GM19463 (cell line): ENCODE measurements around the gene DDX42.
A peak's percentile ranks its signal among the peaks of the same experiment; 100 is the strongest.

ENCODE experiments used
- ATAC-seq: cut with Tn5 transposase; IDR thresholded peaks from one replicate; pipeline ENCODE4 v1.9.1; 2021; ENCODE audit warnings: mild to moderate bottlenecking, moderate library complexity; ENCODE audit not compliant: unreplicated experiment

The DDX42 gene

DNA sequence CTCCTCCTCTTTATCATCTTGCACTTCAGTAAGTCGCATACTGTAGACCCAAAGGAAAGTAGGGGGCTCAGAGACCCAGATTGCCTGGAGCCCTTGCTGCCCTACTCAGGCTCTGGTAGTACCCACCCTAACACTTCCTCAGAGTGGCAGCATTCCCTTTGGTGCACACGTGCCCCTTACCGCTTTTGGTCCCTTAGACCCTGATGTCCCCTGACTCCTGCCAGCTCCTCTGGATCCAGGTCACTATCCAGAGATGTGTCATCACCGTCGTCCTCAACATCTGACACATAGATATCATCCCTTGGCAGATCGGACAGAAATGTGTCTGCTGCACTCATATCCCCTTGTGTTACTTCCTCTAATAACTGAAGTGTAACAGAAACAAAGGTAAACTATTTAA lies 47.8 kb downstream of the DDX42 start:
- ATAC-seq: no peak

DNA sequence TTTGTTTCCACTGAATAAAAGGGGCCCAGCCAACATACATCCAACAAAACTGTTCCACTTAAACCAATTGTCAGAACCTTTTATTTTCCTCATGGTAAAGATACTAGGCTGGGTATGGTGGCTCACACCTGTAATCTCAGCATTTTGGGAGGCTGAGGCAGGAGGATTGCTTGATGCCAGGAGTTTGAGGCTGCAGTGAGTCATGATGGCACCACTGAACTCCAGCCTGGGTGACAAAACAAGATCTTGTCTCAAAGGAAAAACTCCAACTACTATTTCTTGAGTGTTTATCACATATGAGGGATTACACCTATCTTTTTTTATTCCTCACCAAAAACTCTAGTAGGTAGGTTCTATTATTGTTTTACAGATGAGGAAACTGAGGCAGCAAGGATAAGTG lies 48.6 kb downstream of the DDX42 start:
- ATAC-seq: no peak

DNA sequence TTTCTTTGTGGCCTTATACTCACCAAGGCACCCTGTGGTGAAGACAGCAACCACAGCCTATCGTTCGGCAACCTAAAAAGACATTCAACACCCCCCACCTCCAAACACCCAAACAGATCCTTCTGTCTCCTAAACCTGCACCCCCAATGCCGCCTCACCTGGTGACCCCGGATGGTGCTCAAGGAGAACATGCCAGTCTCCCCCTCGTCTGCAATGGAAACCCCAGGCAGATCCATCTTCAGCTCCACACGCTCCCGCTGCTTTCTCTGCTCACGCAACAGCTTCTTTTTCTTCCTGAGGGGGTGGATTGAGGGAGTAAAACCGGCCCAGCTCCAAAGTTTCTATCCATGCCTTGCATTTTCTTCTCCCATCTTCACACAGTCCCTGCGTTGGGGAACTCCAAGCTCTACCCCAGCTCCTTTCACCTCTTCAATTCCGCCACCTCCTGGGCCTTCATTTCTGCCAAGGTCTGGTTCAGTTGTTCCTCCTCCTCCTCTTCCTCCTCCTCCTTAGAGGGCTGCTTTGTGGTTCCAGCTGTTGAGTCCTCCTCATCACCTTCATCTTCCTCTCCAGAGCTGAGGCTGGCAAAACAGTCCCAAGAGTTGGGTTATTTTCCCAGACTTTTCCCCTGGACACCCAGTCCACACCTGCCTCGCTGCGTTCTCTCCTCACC lies 49.8 kb downstream of the DDX42 start:
- ATAC-seq: no peak

DNA sequence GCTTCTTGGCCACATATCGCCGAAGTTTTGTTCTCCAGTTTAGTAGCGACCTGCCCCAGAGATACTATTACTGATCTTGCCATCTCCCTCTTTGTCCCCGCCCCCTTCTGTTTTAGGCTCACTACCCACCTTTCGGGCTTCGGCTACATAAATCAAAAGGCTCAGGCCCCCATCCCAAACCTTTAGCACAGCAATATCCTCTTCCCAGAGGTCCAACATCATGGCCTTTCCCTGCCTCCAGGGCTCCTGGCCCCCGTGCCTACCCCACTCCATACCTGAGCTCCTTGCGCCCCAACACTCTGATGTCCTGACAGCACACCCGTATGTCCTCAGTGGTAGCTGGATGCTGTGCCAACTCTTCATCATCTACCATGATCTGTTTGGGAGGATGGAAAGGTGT lies 50.4 kb downstream of the DDX42 start:
- no peak for ATAC-seq

DNA sequence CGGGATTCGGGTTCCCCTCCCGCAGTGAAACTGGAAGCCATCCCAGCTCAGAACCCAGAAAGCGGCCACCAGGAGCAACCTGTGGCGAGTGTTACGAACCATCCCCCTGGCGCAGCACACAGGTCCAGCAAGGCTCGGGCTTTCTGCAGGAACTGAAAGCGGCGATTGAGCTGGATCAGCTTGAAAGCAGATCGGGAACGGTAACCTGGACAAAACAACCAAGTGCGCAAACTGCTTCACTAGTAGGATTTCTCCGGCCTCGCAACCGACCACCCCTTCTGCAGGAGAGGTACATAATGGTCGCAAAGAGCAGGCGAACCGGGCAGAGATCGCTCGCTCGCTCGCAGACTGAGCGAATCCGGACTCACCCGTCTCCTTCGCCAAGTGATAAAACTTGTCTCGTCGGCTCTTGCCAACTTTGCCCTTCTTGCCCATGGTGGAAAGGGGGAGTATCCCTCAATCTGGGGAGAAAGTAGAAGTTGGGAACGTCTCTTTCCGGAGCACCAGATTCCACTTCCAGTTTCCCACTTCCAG lies 52.6 kb downstream of the DDX42 start:
- no peak for ATAC-seq

DNA sequence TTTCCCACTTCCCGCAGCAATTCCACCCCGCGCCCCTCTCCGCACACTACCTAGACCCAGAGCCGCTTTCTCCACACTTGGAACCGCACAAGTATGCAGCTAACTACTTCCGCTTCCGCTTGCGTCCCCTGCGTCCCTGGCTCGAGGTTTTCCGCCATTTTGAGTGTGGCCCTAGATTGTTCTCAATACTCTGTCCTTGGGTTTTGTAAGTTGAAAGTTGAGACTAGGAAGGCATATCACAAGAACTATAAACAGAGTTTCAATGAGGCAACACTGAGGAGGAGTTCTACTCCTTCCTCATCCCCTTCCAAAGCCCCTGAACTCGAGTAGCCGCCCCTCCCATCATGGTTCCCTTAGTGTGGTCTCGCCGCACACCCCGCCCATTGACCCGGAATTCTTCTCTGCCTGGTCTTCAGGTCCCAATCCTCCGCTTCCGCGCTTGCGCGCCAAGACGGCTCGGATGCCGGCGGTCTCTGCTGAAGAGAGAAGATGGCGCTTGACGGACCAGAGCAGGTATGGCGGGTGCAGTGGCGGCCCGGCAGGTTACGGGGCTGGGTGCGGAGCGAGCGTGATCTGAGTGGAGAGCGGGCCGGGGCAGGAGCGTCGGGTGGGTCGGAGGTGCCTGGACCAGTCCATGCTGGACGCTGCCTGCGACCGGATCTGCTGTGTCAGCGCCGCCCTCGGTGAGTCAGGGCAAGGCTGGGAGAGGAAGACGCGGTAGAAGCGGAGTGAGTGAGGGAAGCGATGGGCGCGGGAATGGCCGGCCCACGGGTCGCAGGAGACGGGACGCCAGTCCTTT lies 53.2 kb downstream of the DDX42 start, which contains the start of the genes FTSJ3 and PSMC5:
FTSJ3 (minus strand) TSS at position 662 of the 799 bp plus-strand sequence. CDS start 761 bp downstream, outside the sequence.
PSMC5 (plus strand) TSS at position 430 of the 799 bp plus-strand sequence; CDS start at position 490, 60 bp downstream.
- peak; percentile 89 for ATAC-seq

DNA sequence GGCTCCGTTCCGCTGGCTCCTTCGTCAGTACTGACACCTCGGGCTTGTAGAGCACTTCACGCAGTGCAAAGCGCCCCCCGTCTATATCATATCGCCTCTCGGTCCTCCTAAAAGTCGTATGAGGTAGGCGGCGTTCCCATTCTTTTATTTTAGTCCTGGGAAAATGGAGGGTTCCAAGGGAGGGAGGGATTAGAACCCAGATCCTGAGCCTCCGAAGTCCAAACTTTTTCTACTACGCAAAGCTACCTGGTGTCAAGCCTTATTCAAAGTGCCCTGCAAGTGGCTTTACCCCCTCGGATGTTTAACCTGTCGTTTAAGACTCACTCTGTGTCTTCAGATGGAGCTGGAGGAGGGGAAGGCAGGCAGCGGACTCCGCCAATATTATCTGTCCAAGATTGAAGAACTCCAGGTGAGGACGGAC lies 53.8 kb downstream of the DDX42 start:
- no peak for ATAC-seq

DNA sequence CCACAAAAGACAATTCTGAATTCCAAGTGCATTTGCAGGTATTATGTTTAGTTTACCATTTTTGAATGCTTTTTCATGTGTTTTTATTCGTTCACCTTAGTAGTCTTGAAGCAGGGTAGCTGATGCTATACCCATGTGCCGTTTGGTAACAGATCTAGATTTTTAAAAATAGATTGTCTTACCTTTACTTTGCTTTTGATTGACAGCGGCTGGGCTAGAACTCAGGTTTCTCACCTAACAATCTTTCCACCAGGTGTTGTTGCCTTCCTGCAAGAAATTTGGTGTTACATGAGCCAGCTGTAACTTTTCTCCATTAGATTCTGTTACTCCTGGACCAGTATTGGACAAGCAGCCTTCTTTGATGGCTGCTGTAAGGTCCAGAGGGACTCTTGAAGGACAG lies 55.0 kb downstream of the DDX42 start:
- ATAC-seq: no peak

DNA sequence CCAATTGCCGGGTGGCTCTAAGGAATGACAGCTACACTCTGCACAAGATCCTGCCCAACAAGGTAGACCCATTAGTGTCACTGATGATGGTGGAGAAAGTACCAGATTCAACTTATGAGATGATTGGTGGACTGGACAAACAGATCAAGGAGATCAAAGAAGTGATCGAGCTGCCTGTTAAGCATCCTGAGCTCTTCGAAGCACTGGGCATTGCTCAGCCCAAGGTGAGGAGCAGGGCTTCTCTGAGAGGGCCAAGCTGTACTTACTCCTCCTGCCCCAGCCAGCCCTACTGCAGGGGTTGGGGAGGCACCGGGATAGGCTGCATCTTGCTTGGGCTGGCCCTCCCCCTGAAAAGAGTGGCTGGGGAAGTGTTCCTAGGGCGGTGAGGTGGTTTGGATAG lies 56.3 kb downstream of the DDX42 start:
- no peak for ATAC-seq

DNA sequence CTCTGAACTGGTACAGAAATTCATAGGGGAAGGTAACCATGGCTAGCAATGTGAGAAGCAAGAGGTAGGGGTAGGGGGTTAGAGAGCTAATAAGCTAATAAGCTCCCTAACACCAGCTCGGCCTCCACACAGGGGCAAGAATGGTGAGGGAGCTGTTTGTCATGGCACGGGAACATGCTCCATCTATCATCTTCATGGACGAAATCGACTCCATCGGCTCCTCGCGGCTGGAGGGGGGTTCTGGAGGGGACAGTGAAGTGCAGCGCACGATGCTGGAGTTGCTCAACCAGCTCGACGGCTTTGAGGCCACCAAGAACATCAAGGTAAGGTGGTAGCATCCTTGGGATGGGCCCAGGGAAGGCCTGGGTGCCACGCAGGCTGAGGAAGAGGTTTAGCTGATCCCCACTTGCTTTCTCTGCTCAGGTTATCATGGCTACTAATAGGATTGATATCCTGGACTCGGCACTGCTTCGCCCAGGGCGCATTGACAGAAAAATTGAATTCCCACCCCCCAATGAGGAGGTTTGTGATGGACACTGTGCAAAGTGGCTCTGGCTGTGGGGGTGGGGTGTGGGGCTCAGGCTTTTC lies 57.0 kb downstream of the DDX42 start:
- no peak for ATAC-seq

DNA sequence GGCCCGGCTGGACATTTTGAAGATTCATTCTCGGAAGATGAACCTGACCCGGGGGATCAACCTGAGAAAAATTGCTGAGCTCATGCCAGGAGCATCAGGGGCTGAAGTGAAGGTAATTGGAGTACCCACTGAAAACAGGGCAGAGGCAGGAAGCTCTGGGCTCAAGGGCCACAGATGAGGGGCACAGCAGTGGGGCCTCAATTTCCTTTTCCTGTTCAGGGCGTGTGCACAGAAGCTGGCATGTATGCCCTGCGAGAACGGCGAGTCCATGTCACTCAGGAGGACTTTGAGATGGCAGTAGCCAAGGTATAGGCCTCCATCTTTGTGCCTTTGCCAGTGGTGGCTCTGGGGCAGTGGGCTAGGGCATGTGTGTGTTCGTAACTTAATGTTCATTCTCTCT lies 57.5 kb downstream of the DDX42 start:
- ATAC-seq: no peak

DNA sequence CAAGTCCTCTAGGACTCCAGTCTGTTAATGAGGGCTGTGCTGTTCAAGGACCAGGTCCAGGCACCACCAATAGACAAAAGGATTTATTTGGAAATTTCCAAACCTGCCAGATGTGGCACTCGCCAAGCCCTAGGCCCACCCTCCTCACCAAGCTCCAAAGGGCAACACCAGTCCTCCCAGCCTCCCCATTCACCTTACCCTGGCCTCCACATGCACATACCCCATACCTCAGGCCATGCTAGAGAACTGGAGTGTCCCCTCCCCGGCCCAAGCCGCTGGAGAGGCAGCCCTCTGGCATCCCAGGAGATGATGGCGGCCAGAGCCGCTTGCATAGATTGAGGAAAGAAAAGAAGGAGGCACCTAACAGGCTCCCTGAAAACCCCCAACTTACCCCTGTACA lies 58.0 kb downstream of the DDX42 start:
- ATAC-seq: no peak

DNA sequence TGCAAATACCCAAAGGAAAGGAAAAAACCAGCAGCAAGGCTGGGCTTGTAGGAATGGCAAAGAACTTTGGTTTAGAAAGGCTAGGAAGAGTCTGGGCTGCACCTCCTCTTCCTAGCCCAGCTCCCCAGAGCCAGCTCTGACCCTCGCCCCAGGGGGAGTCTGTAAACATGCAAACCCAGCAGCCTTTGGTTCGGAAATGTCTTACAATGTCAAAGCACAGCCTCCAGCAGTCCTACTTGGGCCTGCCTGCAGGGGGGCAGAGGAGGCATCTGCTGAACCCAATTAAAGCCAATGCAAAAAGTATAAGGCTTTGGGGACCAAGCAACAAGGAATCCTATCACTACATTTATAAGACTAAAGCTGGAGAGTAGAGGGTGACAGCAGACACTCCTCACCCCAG lies 58.5 kb downstream of the DDX42 start:
- ATAC-seq: no peak

DNA sequence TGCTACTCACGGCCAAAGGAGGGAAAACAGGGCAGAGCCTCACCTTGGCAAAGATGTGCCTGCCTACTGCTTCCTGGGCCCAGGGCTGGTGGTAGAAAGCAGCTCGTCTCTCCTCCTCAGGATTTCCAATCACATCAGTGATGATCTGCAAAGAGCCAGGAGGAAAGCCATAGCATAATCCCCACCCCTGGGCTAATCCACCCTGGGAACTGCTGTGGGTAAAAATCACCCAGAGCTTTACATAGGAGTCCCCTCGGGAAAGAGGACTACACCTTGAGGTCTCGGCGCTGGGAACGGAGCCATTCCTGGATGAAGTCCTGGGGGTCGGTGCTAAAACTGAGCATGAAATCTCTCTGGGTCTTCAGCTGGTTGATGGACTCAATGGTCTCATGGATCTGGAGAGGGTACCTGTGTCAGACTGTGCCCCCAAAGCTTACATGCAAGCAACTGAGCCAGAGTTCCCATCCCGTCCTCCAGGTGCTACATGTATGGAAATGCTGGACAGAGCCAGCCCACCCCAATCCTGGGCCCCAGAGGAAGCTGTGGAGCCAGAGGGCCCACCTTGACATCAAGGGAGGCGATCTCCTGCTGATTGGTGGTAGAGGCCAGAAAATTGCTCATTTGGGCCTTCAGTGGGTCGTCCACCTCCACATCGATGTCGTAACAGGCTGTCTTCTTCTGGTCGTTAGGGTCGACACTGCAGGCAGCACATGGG lies 59.2 kb downstream of the DDX42 start:
- ATAC-seq: no peak

DNA sequence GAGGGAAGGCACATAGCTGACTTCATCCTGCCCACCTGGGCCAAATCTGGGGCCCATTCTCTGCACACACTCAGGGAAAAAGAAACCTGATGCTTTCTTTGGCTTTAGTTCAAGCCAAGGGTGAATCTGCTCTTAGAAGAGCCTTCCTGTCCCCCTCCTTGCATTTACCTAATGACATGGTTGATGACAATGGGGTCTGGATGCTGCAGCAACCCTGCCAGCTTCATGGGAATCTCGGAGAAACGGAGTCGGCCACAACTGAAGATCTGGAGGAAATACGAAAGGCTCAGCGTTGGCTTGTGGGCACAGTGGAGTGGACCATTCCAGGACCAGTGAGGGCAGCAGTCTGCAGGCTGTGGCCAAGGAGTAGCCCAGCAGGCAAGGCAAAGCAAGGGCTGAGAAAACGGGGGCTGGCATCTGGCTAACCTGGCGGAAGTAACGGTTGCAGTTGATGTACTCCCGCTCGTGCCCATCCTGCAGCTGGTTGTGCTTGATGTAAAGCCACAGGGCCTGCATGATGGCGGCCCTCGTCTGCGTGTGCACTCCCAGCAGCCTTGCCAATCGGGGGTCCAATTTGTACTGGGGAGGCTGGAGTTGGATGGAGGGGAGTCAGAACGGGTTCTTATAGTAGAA lies 59.9 kb downstream of the DDX42 start:
- ATAC-seq: no peak

DNA sequence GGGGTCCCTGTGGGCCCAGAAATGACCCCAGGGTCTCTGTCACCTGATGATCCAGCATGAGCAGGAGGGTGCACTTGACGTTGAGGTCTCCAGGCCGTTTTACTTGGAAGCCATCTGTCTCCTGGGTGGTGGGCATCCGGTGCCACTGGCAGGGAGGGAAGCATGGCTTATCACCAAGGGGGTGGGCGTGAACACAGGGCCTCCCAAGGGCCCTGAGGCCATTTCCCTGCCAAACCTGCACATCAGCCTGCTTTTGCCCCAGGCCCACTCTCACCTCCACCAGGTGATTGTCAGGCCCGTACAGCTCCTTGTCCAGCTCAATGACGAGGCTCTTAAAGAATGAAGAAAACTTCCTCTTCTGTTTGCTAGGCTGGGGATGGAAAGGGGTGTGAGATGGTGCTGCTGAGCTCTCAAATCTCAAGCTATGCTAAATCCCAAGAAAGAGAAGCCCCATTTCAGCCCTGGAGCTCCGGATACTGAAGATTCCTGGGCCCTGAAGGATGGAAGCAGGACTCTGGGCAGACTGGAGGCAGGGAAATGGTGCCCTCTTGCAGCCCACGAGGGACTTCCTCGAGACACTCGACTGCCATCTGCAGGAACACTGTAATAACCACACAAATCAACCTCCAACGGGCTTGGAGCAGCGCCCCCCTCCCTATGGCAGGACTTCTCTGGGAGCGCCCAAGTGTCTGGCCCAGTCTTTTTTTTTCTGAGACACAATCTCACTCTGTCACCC lies 60.6 kb downstream of the DDX42 start:
- ATAC-seq: peak; percentile 62

DNA sequence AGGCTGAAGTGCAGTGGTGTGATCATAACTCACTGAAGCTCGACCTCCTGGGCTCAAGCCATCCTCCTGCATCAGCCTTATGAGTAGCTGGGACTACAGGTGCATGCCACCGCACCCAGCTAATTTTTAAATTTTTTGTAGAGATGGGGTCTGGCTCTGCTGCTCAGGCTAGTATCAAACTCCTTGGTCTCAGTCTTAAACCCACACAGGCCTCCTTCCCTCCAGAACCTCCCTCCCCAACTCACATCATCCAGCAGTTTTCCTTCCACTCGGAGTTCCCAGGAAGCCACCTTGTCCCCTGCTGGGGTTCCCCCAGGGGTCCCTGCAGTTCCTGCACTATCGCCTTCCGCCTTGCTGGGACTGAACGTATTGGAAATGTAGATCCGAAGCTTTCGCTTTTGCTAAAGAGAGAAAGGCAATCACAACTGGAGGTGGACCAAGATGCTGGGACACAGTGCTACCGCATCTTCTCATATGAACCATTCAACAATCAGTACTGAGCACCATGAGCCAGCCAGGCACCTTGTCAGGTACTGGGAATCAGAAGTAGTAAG lies 61.3 kb downstream of the DDX42 start:
- ATAC-seq: no peak

DNA sequence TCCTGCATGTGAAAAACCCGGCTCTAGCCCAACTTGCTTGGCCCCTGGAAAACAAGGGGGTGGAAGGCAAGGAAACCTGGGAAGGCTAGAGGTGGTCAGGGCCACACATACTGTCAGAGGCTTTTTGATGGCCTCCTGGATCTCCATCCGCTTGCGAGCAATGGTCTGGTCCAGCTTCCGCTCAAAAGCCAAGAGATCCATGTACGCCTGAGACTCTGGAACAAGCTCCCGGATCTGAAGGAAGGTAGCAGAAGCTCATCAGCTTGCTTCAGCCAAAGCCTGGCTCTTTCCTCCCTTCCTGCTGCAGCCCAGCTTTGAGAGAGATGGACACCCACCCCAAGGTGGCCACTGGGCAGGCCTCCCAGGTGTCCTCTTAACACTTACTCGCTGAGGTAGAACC lies 62.8 kb downstream of the DDX42 start:
- no peak for ATAC-seq

DNA sequence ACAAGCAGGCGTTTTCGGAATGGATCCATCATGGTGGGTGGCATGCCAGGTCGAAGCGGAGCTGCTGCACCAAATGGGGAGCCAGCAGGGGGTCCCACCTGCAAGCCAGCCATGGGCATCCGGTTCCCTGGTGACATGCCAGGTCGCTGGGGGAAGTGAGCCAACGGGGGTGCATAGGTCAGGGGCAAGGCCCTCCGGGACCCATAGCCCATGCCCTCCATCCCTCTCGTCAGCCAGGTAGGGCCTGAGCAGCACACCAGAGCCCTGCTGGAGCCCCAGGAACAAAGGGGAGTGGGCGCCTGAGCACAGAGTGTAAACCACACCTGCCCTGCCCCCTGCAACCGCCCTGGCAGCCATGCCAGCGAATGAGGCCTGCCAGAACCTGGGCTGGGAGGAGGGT lies 63.5 kb downstream of the DDX42 start:
- no peak for ATAC-seq
